Muscle of leg (tissue), 11 donors: ENCODE data around the gene SLC34A2. TPM values are rescaled to one million over a fixed set of nuclear protein-coding genes. Genes with fewer than 3 reads are reported as not detected.
A peak's percentile ranks its signal among the peaks of the same experiment; 100 is the strongest.

Source experiments
- DNase-seq: peaks from one replicate; pipeline ENCODE4 v3.0.0; 2013
- H3K27ac ChIP-seq: one replicate; pipeline ENCODE4 v1.5.1; 2013; ENCODE audit warnings: mild to moderate bottlenecking, low read length, control low read depth
- H3K27me3 ChIP-seq: one replicate; pipeline ENCODE4 v1.6.1; 2013; ENCODE audit warnings: low read length; ENCODE audit not compliant: control insufficient read depth, insufficient read depth
- H3K36me3 ChIP-seq: one replicate; pipeline ENCODE4 v1.6.1; 2013; ENCODE audit warnings: low read length; ENCODE audit not compliant: control insufficient read depth, insufficient read depth
- H3K4me1 ChIP-seq: one replicate; pipeline ENCODE4 v1.6.1; 2013; ENCODE audit warnings: low read length; ENCODE audit not compliant: control insufficient read depth, insufficient read depth
- H3K4me3 ChIP-seq: one replicate; pipeline ENCODE4 v1.5.1; 2013; ENCODE audit warnings: low read length, control low read depth
- H3K9me3 ChIP-seq: replicated peaks from 2 replicates; pipeline ENCODE4 v1.6.1; 2013; ENCODE audit warnings: low read depth, low read length; ENCODE audit not compliant: control insufficient read depth
- WGBS: methylation state at CpG from one replicate; pipeline ENCODE4 v1.1.5; 2013; ENCODE audit warnings: missing lambda C conversion rate; ENCODE audit not compliant: insufficient coverage; 5-methylcytosine and 5-hydroxymethylcytosine counted together
- polyA plus RNA-seq, 8 donors: library from polyadenylated mRNA; unstranded; fragments of 120-200 nt; gene quantifications; one replicate each; pipeline versions ENCODE4 v1.2.1 to v1.2.3, GENCODE V29; 2013; ENCODE audit warnings: inconsistent platforms in 1 of 8, low replicate concordance in 1 of 8; ENCODE audit not compliant: insufficient read length in 8 of 8, insufficient read depth in 1 of 8
- total RNA-seq: library from RNA; stranded (reverse); fragments of 120-200 nt; gene quantifications from one replicate; pipeline ENCODE4 v1.2.4, GENCODE V29; 2013

The SLC34A2 gene
- total and polyA plus RNA-seq, 9 donors = 0.04 to 9.9 (median 0.10) TPM; not detected in 3

GRCh38 chr4:25633541-25633940 is 22.1 kb upstream of the SLC34A2 start:
- H3K9me3 ChIP-seq = peaks cover 2% of the 10 kb centered on the region
- WGBS = 57% methylated on average over 4 of the region's 4 CpGs
- H3K4me3 ChIP-seq = no peak overlapping the region
- no peaks in the 10 kb centered on the region for H3K36me3 ChIP-seq
- no peak for DNase-seq
- H3K27ac ChIP-seq = no peak overlapping the region
- no peaks in the 10 kb centered on the region for H3K4me1 ChIP-seq
- H3K27me3 ChIP-seq = no peaks in the 10 kb centered on the region

DNA sequence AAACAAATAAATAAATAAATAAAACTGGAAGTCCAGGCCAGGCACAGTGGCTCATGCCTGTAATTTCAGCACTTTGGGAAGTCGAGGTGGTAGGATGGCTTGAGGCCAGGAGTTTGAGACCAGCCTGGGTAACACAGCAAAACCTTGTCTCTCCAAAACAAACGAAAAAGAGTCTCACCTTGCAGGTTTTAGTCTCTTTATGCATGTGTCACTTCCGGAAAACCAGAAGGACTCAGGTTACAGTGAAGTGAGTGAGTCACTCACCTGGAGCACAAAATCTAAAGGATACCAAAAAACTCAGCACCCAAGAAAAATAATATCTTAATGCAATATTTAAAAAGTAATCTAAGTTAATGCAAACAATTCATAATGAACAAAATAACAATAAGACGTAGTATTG is 20.1 kb upstream of the SLC34A2 start:
- DNase-seq = no peak
- no peaks in the 10 kb centered on the region for H3K4me1 ChIP-seq
- no peak overlapping the region for H3K4me3 ChIP-seq
- no peaks in the 10 kb centered on the region for H3K36me3 ChIP-seq
- no peaks in the 10 kb centered on the region for H3K27me3 ChIP-seq
- H3K27ac ChIP-seq = no peak overlapping the region
- peaks cover 2% of the 10 kb centered on the region for H3K9me3 ChIP-seq
- 73% methylated on average over 2 of the region's 4 CpGs for WGBS

GRCh38 chr4:25637581-25638220 is 17.9 kb upstream of the SLC34A2 start:
- Histone ChIP-seq H3K36me3 (no peaks in the 10 kb centered on the region), H3K4me1 (no peaks in the 10 kb centered on the region), H3K4me3 (no peak overlapping the region), H3K27ac (no peak overlapping the region), H3K9me3 (peaks cover 2% of the 10 kb centered on the region), H3K27me3 (no peaks in the 10 kb centered on the region)
- no peak for DNase-seq
- WGBS = 69% methylated on average over 5 of the region's 10 CpGs

DNA sequence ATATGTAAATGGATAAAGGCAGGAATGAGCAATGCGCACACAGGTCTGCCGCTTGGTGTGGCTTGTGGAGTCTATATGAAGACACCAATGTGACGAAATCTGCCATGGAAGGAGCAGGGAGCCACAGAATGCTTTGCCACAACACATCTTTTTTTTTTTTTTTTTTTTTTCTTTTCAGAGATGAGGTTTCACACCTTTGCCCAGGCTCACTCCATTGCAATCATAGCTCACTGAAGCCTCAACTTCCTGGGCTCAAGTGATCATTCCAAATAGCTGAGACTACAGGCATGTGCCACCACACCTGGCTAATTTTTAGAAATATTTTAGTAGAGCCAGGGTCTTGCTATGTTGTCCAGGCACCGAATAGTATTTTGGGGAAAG is 17.4 kb upstream of the SLC34A2 start:
- H3K27me3 ChIP-seq = no peaks in the 10 kb centered on the region
- no peak overlapping the region for H3K27ac ChIP-seq
- 83% methylated on average over 2 of the region's 4 CpGs for WGBS
- no peak for DNase-seq
- H3K36me3 ChIP-seq = no peaks in the 10 kb centered on the region
- H3K9me3 ChIP-seq = peaks cover 2% of the 10 kb centered on the region
- no peaks in the 10 kb centered on the region for H3K4me1 ChIP-seq
- H3K4me3 ChIP-seq = no peak overlapping the region

GRCh38 chr4:25638806-25639205 is 16.8 kb upstream of the SLC34A2 start:
- Histone ChIP-seq H3K36me3 (no peaks in the 10 kb centered on the region), H3K9me3 (peaks cover 2% of the 10 kb centered on the region), H3K4me3 (no peak overlapping the region), H3K27me3 (no peaks in the 10 kb centered on the region), H3K27ac (no peak overlapping the region), H3K4me1 (no peaks in the 10 kb centered on the region)
- 38% methylated on average over 2 of the region's 4 CpGs for WGBS
- peak; percentile 34 for DNase-seq

GRCh38 chr4:25650311-25650710 is 5.3 kb upstream of the SLC34A2 start:
- Histone ChIP-seq H3K9me3 (no peaks in the 10 kb centered on the region), H3K27me3 (peaks cover 13% of the 10 kb centered on the region), H3K36me3 (no peaks in the 10 kb centered on the region), H3K4me3 (no peak overlapping the region), H3K4me1 (peaks cover 5% of the 10 kb centered on the region), H3K27ac (no peak overlapping the region)
- DNase-seq = no peak
- WGBS = 87% methylated on average over 4 of the region's 6 CpGs

GRCh38 chr4:25651682-25652081 is 4.0 kb upstream of the SLC34A2 start:
- DNase-seq = no peak
- Histone ChIP-seq H3K27me3 (peaks cover 27% of the 10 kb centered on the region), H3K4me1 (peaks cover 9% of the 10 kb centered on the region), H3K36me3 (no peaks in the 10 kb centered on the region), H3K9me3 (no peaks in the 10 kb centered on the region), H3K27ac (no peak overlapping the region), H3K4me3 (no peak overlapping the region)
- WGBS = 65% methylated on average over 2 of the region's 5 CpGs

GRCh38 chr4:25654031-25654970 is 1.4 kb upstream of the SLC34A2 start:
- H3K36me3 ChIP-seq = no peaks in the 10 kb centered on the region
- H3K4me3 ChIP-seq = no peak overlapping the region
- H3K27ac ChIP-seq = no peak overlapping the region
- H3K4me1 ChIP-seq = peaks cover 9% of the 10 kb centered on the region
- WGBS = 76% methylated on average over 11 of the region's 17 CpGs
- H3K27me3 ChIP-seq = peaks cover 36% of the 10 kb centered on the region
- H3K9me3 ChIP-seq = no peaks in the 10 kb centered on the region
- no peak for DNase-seq

GRCh38 chr4:25656031-25656430 is 380 bp downstream of the SLC34A2 start:
- Histone ChIP-seq H3K4me1 (peaks cover 9% of the 10 kb centered on the region), H3K27ac (no peak overlapping the region), H3K27me3 (peaks cover 36% of the 10 kb centered on the region), H3K36me3 (no peaks in the 10 kb centered on the region), H3K9me3 (no peaks in the 10 kb centered on the region), H3K4me3 (no peak overlapping the region)
- DNase-seq = no peak
- 41% methylated on average over 6 of the region's 8 CpGs for WGBS

GRCh38 chr4:25658357-25658771 is 2.7 kb downstream of the SLC34A2 start:
- H3K36me3 ChIP-seq = no peaks in the 10 kb centered on the region
- no peak for DNase-seq
- WGBS = 79% methylated on average over 3 of the region's 3 CpGs
- H3K4me1 ChIP-seq = peaks cover 9% of the 10 kb centered on the region
- no peak overlapping the region for H3K27ac ChIP-seq
- no peaks in the 10 kb centered on the region for H3K9me3 ChIP-seq
- H3K4me3 ChIP-seq = no peak overlapping the region
- peaks cover 36% of the 10 kb centered on the region for H3K27me3 ChIP-seq
